Keratinocyte (primary cell): ENCODE data around the gene PPP2R5C.

Source experiments
- CTCF ChIP-seq, 3 experiments: IDR thresholded peaks in 1 of 3; conservative IDR thresholded peaks in 1 of 3; optimal IDR thresholded peaks in 1 of 3; 2 replicates in 2 of 3; 3 replicates in 1 of 3; pipeline versions ENCODE3 to v1.5.1; 2011; ENCODE audit warnings: low read length in 3 of 3, mild to moderate bottlenecking in 3 of 3, moderate library complexity in 2 of 3, control low read depth in 1 of 3, inconsistent platforms in 1 of 3; ENCODE audit not compliant: insufficient read depth in 2 of 3; ENCODE audit errors: extremely low read depth in 1 of 3
- EZH2 ChIP-seq: IDR thresholded peaks from one replicate; pipeline ENCODE4 v1.6.1; 2012; ENCODE audit warnings: inconsistent platforms, mild to moderate bottlenecking, low read length, moderate library complexity

GRCh38 chr14:101851736-101852405 is 90.4 kb downstream of the PPP2R5C start:
- no peak for TF ChIP-seq CTCF (optimal IDR thresholded peaks at IDR 0.05 in 1 of 3, IDR thresholded peaks at IDR 0.05 in 1 of 3, conservative IDR thresholded peaks at IDR 0.05 in 1 of 3; ENCODE audit: extremely low read depth in 1 of 3, insufficient read depth in 2 of 3, low read length in 3 of 3)
- no peak for TF ChIP-seq EZH2
